Endothelial cell of umbilical vein (primary cell): ENCODE data around the gene TMCC2.

Source experiments
- EZH2 ChIP-seq: IDR thresholded peaks from 2 replicates; pipeline ENCODE4 v1.6.1; 2012; ENCODE audit warnings: borderline replicate concordance, low read depth, mild to moderate bottlenecking, moderate library complexity, low read length, inconsistent platforms; ENCODE audit not compliant: severe bottlenecking
- FOS ChIP-seq: IDR thresholded peaks from 2 replicates; pipeline ENCODE4 v1.6.1; 2011; ENCODE audit warnings: mild to moderate bottlenecking, low read length, moderate library complexity, borderline replicate concordance; ENCODE audit not compliant: insufficient read depth
- JUN ChIP-seq: IDR thresholded peaks from 2 replicates; pipeline ENCODE4 v1.6.1; 2011; ENCODE audit warnings: borderline replicate concordance, low read depth; ENCODE audit not compliant: insufficient read length, insufficient read depth
- MYC ChIP-seq: IDR thresholded peaks from one replicate; pipeline ENCODE4 v1.6.1; 2011; ENCODE audit warnings: mild to moderate bottlenecking, low read depth, low read length
- POLR2A ChIP-seq: IDR thresholded peaks from 2 replicates; pipeline ENCODE4 v1.6.1; 2012; ENCODE audit warnings: low read depth, mild to moderate bottlenecking, control low read depth, low read length
- POLR2AphosphoS5 ChIP-seq: IDR thresholded peaks from 2 replicates; pipeline ENCODE4 v1.6.1; 2012; ENCODE audit warnings: low read depth, mild to moderate bottlenecking, control low read depth, low read length, moderate library complexity; ENCODE audit not compliant: insufficient read depth
- TF ChIP-seq, protein P1 (sequence below), 2 donors: IDR thresholded peaks; 1 replicate in 1 of 2; 2 replicates in 1 of 2; pipeline ENCODE4 v1.5.1; 2011; ENCODE audit warnings: low read length in 2 of 2, mild to moderate bottlenecking in 2 of 2, moderate library complexity in 2 of 2, control low read depth in 1 of 2, inconsistent platforms in 1 of 2, low read depth in 1 of 2; ENCODE audit not compliant: insufficient read depth in 1 of 2; ENCODE audit errors: extremely low read depth in 1 of 2
- TF ChIP-seq, protein P2 (sequence below): IDR thresholded peaks from 2 replicates; pipeline ENCODE4 v1.6.1; 2011; ENCODE audit not compliant: insufficient read depth, insufficient read length

- TF ChIP-seq POLR2A (no peak), POLR2AphosphoS5 (no peak), JUN (no peak), EZH2 (no peak), MYC (no peak), FOS (no peak)
- TF ChIP-seq, protein P1, sequence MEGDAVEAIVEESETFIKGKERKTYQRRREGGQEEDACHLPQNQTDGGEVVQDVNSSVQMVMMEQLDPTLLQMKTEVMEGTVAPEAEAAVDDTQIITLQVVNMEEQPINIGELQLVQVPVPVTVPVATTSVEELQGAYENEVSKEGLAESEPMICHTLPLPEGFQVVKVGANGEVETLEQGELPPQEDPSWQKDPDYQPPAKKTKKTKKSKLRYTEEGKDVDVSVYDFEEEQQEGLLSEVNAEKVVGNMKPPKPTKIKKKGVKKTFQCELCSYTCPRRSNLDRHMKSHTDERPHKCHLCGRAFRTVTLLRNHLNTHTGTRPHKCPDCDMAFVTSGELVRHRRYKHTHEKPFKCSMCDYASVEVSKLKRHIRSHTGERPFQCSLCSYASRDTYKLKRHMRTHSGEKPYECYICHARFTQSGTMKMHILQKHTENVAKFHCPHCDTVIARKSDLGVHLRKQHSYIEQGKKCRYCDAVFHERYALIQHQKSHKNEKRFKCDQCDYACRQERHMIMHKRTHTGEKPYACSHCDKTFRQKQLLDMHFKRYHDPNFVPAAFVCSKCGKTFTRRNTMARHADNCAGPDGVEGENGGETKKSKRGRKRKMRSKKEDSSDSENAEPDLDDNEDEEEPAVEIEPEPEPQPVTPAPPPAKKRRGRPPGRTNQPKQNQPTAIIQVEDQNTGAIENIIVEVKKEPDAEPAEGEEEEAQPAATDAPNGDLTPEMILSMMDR (IDR thresholded peaks at IDR 0.05; ENCODE audit: extremely low read depth in 1 of 2, insufficient read depth in 1 of 2, low read depth in 1 of 2, low read length in 2 of 2) = no peak
- TF ChIP-seq, protein P2, sequence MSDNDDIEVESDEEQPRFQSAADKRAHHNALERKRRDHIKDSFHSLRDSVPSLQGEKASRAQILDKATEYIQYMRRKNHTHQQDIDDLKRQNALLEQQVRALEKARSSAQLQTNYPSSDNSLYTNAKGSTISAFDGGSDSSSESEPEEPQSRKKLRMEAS = no peak
These were observed 30.0 kb downstream of the TMCC2 start for GRCh38 chr1:205257735-205258134.
